GM04503 (cell line): ENCODE data around the gene CKB.

Source experiments
- DNase-seq: peaks from one replicate; pipeline ENCODE4 v3.0.0-alpha.2; 2012; ENCODE audit warnings: low read depth

Gene CKB

GRCh38 chr14:103549361-103550311 is 27.0 kb upstream of the CKB start:
- no peak for DNase-seq

- DNase-seq: no peak
These were observed 26.1 kb upstream of the CKB start for GRCh38 chr14:103548463-103549351.

- DNase-seq: no peak
These were observed 25.4 kb upstream of the CKB start for GRCh38 chr14:103547941-103548462.

- DNase-seq: no peak
These were observed 24.9 kb upstream of the CKB start for GRCh38 chr14:103547455-103547940.

GRCh38 chr14:103546652-103547454 is 24.2 kb upstream of the CKB start:
- DNase-seq: no peak

GRCh38 chr14:103545915-103546651 is 23.5 kb upstream of the CKB start:
- no peak for DNase-seq

- DNase-seq: no peak
These were observed 22.7 kb upstream of the CKB start for GRCh38 chr14:103545219-103545914.

GRCh38 chr14:103544388-103545218 is 22.0 kb upstream of the CKB start:
- DNase-seq: no peak

GRCh38 chr14:103543721-103544387 is 21.2 kb upstream of the CKB start:
- DNase-seq: no peak

- no peak for DNase-seq
These were observed 20.5 kb upstream of the CKB start for GRCh38 chr14:103543140-103543539.

- no peak for DNase-seq
These were observed 20.0 kb upstream of the CKB start for GRCh38 chr14:103542605-103543088.

GRCh38 chr14:103541709-103542604 is 19.3 kb upstream of the CKB start:
- no peak for DNase-seq

GRCh38 chr14:103540821-103541708 is 18.4 kb upstream of the CKB start:
- no peak for DNase-seq

GRCh38 chr14:103539056-103539825 is 16.6 kb upstream of the CKB start:
- DNase-seq: no peak

GRCh38 chr14:103538291-103539055 is 15.8 kb upstream of the CKB start:
- no peak for DNase-seq
